GM21447 (cell line): ENCODE data around the gene GRM4.

Source experiments
- ATAC-seq: cut with Tn5 transposase; IDR thresholded peaks from one replicate; pipeline ENCODE4 v1.9.1; 2021; ENCODE audit not compliant: unreplicated experiment

Gene GRM4

GRCh38 chr6:34157851-34158250, 12.0 kb upstream of the GRM4 start:
- no peak for ATAC-seq

DNA sequence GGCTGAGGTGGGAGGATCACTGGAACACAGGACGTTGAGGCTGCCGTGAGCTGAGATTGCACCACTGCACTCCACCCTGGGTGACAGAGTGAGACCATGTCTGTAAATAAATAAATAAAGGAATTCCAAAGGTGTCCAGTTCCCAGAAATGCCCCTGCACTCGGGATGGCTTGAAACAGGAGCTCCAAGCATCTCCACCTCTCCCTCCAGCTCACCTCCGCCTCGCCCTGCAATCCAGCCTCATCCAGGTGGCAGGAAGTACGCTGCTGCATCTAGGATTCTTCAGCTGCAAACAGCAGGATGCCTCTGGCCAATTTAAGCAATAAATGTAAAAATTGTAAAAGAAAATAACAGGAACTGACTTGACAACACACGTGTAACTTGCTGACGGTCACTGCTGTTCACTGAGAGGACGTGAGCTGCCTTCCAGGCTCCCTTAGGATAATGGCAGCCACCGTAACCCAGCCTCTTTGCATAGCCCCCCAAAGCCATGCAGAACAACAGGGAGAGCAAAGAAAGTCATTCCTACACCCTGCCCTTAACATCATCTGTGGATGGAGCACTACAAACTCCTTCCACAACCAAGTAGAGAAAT, 11.4 kb upstream of the GRM4 start:
- ATAC-seq, result no peak

GRCh38 chr6:34155471-34156300, 9.8 kb upstream of the GRM4 start:
- no peak for ATAC-seq

GRCh38 chr6:34154668-34155447, 9.0 kb upstream of the GRM4 start:
- ATAC-seq, result no peak

GRCh38 chr6:34152806-34153520, 7.1 kb upstream of the GRM4 start:
- ATAC-seq, result no peak

DNA sequence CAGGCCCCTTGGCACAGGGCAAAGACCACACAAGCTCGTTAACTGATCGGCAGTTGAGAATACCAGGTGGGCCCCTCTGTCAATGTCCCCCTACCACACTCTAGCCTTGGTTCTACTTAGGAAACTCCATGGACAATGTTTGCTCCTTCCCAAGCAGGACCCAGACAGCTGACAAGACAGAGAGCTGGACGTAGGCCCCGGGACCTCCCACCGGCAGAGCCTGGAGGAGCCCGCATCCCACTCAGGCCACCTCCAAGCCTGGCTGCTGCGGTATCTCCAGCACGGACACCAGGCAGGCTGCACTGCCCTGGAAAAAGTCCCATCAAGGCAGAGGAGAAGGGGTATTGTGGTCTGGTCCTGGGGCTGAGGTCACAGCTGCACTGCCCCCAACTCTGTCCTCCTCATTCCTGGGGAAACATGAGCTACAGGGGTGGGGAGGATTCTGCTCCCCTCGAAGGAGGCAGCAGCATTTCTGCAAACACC, 6.2 kb upstream of the GRM4 start:
- ATAC-seq, result no peak

DNA sequence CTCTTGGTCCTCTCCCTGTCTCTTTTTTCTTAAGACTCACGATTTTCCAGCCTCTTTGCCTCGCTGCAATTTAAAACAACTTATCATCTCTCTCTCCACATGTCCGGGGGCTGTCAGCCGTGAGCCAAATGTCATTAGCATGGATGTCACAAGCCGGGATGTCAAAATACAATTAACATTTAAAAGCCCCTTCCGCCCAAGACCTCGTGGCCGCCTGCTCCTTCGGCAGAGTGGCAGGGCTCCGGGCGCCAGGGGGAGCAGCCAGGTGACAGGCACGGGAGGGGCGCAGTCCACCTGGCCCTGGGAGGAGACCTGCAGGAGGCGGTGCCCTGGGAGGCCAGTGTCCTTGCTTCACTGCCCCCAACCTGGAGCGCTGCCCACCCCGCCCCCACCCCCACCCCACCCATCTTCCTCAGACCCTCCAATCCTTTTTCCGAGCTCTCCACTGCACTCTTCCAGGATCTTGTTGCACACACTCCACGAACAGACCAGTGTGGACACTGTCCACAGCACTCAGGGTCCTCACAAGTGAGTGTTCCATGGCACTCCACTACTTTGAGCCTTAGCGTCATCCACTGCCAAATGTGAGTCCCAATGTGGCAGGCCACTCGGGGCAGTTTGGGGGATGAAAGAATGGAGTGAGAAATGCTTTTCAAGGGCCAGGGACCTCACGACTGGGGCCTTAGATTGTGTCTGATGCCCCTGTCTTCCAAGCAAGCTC, 5.6 kb upstream of the GRM4 start:
- no peak for ATAC-seq

DNA sequence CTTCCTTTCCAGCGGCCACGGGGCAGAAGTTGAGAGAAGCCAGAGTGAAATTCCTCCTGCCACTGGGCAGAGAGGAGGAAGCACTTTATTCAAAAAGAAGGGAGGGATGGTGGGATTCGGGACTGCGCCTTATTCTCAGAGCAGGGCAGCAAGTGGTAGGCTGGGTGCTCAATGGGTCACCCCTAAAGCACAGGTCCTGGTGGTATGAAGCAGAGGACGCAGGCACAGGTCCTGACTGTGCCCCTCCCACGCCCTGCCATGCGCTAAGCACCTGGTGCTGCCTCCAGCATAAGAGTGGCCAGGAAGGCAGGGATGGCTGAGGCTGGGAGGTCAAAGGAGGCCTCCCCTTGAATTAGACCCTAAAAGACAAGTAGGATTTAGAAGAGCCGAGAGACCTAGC, 4.9 kb upstream of the GRM4 start:
- no peak for ATAC-seq

GRCh38 chr6:34149831-34150400, 4.0 kb upstream of the GRM4 start:
- no peak for ATAC-seq

DNA sequence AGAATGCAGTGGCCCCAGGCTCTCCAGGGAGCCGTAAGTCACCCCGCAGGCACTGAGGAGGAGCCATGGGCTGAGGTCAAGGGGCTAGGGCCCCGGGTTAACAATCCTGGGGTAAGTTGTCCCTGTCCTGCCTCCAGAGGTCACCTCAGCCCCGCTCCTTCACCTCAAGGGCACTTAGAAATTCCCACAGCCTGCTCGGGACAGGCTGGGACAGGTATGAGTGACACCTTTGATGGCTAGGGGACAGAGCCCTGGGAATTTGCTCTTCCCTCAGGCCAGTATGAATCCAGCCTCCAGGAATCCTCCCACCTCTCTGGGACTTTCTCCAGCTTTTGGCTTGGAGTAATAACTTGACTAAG, 3.5 kb upstream of the GRM4 start:
- ATAC-seq, result no peak

GRCh38 chr6:34148631-34149451, 3.0 kb upstream of the GRM4 start:
- no peak for ATAC-seq

DNA sequence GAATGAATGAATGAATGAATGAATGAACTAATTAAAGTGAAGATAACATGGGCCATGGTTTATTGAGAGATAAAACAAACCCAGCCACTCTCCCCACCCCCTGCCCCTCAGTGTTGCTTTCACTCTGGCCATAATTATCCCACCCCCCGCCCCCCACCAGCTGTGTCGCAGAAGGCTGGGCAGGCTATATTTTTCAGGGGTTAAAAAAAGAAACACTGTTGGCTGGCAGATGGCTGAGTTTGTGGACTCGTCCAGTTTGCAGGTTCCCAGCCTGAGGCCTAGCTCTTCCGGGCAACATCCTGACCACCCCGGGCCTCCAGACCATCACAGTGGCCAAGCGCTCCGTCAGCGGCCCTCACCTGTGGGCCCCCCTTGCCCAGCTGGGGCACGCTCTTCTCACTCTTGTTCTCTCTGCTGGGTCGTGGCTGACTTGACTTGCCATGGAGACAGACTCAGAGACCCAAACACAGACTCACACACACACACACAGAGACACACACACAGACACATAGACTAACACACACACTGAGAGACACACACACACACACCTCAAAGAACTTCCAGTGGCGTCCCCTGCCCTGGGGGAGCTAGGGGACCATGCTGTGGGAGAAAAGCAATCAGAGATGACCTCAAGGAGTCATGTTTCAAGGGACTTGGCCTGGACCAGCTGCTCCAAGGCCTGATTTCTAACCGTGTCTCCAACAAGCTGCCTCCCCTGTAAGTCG, 2.2 kb upstream of the GRM4 start:
- no peak for ATAC-seq

GRCh38 chr6:34146801-34147592, 1.1 kb upstream of the GRM4 start:
- no peak for ATAC-seq

DNA sequence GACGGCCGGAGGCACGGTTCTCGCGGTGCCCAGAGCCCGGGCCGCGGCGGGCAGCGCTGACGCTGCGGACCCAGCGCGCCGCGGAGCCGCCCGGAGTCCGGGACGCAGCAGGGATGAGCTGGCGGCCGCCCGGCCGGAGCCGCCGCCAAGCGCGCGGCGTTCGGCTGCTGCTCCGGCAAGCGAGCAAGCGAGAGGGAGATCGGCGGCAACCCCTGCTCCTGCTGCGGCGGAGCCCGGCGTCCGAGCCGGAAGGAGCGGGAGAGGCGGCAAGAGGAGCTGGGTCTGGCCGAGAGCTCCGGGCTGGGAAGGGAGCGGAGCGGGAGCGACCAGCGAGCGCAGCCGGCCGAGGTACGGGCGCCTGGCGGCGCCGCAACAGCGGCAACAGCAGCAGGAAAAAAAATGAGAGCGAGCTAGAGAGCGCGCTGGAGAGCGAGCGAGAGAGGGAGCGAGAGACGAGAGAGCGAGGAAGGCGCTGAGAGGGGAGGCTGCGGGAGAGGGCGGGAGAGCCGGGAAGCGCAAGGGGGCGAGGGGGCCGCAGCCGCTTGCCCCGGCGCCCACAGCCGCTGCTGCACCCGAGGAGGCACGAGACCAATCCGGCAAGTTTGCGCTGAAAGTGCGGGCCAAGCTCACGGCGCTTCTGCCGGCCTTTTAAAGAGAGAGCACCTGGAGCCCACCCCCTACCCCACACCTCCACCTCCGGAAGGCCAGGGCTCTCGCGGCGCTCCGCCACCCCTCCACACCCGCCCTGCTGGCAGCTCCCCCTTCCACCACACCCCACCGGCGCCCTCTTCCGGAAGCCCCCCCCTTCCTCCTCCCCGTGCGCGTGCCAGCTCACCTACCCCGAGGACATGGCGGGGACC, 496 bp downstream of the GRM4 start:
- no peak for ATAC-seq

GRCh38 chr6:34144581-34145160, 1.2 kb downstream of the GRM4 start:
- ATAC-seq, result no peak

- ATAC-seq, result no peak
These were observed 1.9 kb downstream of the GRM4 start for GRCh38 chr6:34143884-34144580.
